Mesothelial cell of epicardium (in vitro differentiated cells): Measurements from ENCODE around the gene KCNAB3. TPM values are rescaled to one million over a fixed set of nuclear protein-coding genes. Genes with fewer than 3 reads are reported as not detected.

Experiments
- DNase-seq, 2 experiments: peaks; one replicate each; pipeline ENCODE4 v3.0.0; 2021; ENCODE audit warnings: low spot score in 2 of 2; ENCODE audit not compliant: unreplicated experiment in 2 of 2
- H3K27ac Mint-ChIP-seq: 2 replicates; pipeline ENCODE4 v1.8.0; 2021; ENCODE audit warnings: mixed read lengths
- H3K27me3 Mint-ChIP-seq: 2 replicates; pipeline ENCODE4 v1.8.0; 2021; ENCODE audit warnings: low read depth, mixed read lengths
- H3K36me3 Mint-ChIP-seq: 2 replicates; pipeline ENCODE4 v1.8.0; 2021; ENCODE audit warnings: mixed read lengths
- H3K4me1 Mint-ChIP-seq: 2 replicates; pipeline ENCODE4 v1.8.0; 2021; ENCODE audit warnings: mixed read lengths
- H3K4me3 Mint-ChIP-seq: 2 replicates; pipeline ENCODE4 v1.8.0; 2021; ENCODE audit warnings: mild to moderate bottlenecking, moderate library complexity, mixed read lengths
- H3K9me3 Mint-ChIP-seq: 2 replicates; pipeline ENCODE4 v1.8.0; 2021; ENCODE audit warnings: mixed read lengths
- total RNA-seq: library from RNA; stranded (reverse); gene quantifications from 3 replicates; pipeline ENCODE4 v1.2.1, GENCODE V29; 2021
- TF ChIP-seq, protein P1 (sequence below): fragments of 200-600 bp; sonication (generic); IDR thresholded peaks from one replicate; pipeline ENCODE4 v1.5.0; 2021; ENCODE audit warnings: antibody characterized with exemption; ENCODE audit not compliant: unreplicated experiment

Gene KCNAB3
- total RNA-seq, 1 donor from 2014 or later: 18.8 TPM

DNA sequence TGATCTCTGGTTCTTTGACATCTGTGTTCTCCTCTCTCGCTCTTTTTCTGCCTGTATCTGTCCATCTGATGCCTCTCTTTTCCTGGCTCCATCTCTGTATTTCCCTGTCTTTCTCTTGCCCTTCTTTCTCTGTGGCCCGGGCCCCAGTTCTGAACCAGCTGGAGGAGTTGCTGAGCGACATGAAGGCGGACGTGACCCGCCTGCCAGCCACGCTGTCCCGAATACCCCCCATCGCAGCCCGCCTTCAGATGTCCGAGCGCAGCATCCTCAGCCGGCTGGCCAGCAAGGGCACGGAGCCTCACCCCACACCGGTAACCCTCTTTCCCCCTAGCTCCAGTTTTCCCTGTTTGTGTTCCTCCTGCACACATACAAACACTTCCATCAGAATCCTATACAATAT, 19.4 kb downstream of the KCNAB3 start:
- Mint-ChIP-seq H3K4me3 (no peak overlapping the region), H3K27ac (no peak overlapping the region), H3K36me3 (peaks cover 54% of the 10 kb centered on the region), H3K27me3 (no peaks in the 10 kb centered on the region), H3K4me1 (peaks cover 17% of the 10 kb centered on the region), H3K9me3 (no peaks in the 10 kb centered on the region)
- no peak for DNase-seq
- TF ChIP-seq, protein P1, sequence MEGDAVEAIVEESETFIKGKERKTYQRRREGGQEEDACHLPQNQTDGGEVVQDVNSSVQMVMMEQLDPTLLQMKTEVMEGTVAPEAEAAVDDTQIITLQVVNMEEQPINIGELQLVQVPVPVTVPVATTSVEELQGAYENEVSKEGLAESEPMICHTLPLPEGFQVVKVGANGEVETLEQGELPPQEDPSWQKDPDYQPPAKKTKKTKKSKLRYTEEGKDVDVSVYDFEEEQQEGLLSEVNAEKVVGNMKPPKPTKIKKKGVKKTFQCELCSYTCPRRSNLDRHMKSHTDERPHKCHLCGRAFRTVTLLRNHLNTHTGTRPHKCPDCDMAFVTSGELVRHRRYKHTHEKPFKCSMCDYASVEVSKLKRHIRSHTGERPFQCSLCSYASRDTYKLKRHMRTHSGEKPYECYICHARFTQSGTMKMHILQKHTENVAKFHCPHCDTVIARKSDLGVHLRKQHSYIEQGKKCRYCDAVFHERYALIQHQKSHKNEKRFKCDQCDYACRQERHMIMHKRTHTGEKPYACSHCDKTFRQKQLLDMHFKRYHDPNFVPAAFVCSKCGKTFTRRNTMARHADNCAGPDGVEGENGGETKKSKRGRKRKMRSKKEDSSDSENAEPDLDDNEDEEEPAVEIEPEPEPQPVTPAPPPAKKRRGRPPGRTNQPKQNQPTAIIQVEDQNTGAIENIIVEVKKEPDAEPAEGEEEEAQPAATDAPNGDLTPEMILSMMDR: no peak

DNA sequence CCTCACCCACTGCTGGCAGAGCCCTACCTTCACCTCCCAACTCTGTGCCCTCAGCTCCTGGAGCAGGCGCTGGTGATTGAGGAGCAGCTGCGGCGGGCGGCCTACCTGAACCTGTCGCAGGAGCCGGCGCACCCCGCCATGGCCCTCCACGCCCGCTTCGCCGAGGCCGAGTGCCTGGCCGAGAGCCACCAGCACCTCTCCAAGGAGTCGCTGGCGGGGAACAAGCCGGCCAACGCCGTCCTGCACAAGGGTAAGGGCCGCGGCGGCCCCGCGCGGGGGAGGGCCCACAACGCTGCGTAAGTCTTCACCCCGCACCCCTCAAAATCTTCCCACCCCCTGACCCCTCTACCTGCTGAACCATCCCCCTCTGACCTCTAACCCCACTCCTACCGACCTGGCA, 20.6 kb downstream of the KCNAB3 start:
- peaks cover 10% of the 10 kb centered on the region for H3K4me1 Mint-ChIP-seq
- TF ChIP-seq, protein P1: no peak
- no peaks in the 10 kb centered on the region for H3K9me3 Mint-ChIP-seq
- no peak overlapping the region for H3K4me3 Mint-ChIP-seq
- no peak for DNase-seq
- no peak overlapping the region for H3K27ac Mint-ChIP-seq
- peaks cover 64% of the 10 kb centered on the region for H3K36me3 Mint-ChIP-seq
- no peaks in the 10 kb centered on the region for H3K27me3 Mint-ChIP-seq

DNA sequence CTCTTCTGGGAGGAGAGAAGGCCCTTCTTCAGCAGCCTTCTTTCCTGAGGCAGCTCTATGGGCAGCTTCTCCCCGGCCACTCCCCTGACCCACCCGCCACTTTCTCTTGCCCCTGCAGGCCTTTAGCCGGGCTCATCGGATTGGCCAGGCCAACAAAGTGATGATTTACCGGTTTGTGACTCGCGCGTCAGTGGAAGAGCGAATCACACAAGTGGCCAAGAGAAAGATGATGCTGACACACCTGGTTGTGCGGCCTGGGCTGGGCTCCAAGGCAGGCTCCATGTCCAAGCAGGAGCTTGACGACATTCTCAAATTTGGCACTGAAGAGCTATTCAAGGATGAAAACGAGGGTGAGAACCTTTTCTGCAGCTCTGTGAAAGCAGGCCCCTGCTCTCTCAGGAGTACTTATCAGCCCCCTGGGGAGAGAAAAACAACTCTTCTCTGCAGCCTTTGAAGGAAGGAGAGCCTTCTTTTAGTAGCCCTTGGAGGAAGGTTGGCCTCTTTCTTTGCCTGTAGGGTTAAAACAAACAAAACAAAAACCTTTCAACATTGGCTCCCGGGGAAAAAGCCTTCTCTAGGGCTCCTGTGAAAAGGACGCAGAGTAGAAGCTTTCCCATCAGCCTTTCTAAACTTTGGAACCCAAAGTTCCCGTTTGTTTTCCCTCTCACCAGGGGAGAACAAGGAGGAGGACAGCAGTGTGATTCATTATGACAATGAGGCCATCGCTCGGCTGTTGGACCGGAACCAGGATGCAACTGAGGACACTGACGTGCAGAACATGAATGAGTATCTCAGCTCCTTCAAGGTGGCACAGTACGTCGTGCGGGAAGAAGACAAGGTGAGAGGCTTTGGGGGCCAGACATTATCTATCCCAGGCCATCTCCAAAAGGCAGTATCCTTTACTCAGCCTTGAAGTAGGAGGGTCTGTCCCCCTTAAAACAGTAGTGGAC, 26.2 kb downstream of the KCNAB3 start:
- TF ChIP-seq, protein P1: no peak
- Mint-ChIP-seq H3K4me3 (no peak overlapping the region), H3K4me1 (no peaks in the 10 kb centered on the region), H3K9me3 (no peaks in the 10 kb centered on the region), H3K27ac (no peak overlapping the region), H3K36me3 (peaks cover 69% of the 10 kb centered on the region), H3K27me3 (no peaks in the 10 kb centered on the region)
- no peak for DNase-seq

DNA sequence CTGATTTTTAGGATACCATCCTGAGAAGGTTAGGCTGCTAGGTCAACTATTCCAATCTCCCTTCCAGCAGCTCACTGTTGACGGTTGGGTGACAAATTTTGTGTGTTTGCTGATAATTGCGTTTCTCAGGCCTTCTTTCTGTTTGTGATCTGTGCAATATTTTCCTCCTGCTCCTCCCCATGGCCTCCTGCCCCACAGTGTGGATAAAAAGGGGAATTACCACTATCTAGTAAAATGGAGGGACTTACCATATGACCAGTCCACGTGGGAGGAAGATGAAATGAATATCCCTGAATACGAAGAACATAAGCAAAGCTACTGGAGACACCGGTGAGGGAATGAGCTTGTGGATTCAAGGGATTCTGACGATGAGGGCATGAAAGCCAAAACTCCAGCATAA, 31.9 kb downstream of the KCNAB3 start:
- peaks cover 67% of the 10 kb centered on the region for H3K36me3 Mint-ChIP-seq
- DNase-seq: no peak

DNA sequence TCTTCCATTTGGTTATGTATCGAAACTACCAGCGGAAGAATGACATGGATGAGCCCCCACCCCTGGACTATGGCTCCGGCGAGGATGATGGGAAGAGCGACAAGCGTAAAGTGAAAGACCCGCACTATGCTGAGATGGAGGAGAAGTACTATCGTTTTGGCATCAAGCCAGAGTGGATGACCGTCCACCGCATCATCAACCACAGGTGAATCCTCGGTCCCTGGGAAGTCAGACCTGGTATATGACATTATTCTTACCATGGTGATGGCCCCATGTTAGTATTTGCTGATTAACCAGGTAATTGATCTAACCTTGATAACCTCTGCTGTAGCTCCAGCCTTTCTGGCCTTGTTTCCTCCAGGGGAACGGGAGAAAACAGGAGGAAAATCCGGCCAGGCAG, 32.6 kb downstream of the KCNAB3 start:
- TF ChIP-seq, protein P1: no peak
- H3K4me1 Mint-ChIP-seq: no peaks in the 10 kb centered on the region
- H3K36me3 Mint-ChIP-seq: peaks cover 64% of the 10 kb centered on the region
- no peaks in the 10 kb centered on the region for H3K9me3 Mint-ChIP-seq
- H3K27me3 Mint-ChIP-seq: no peaks in the 10 kb centered on the region
- DNase-seq: no peak
- peak overlapping the region; percentile 55 for H3K27ac Mint-ChIP-seq
- H3K4me3 Mint-ChIP-seq: no peak overlapping the region

More for the DNA sequence above, 31.9 kb downstream of the KCNAB3 start:
- TF ChIP-seq, protein P1: no peak
- Mint-ChIP-seq H3K27me3 (no peaks in the 10 kb centered on the region), H3K4me1 (no peaks in the 10 kb centered on the region), H3K9me3 (no peaks in the 10 kb centered on the region), H3K4me3 (no peak overlapping the region), H3K27ac (peak overlapping the region; percentile 19)
